Gastrocnemius medialis (tissue), 4 donors: Measurements from ENCODE around the gene CBX1. TPM values are rescaled to one million over a fixed set of nuclear protein-coding genes. Genes with fewer than 3 reads are reported as not detected.
A peak's percentile ranks its signal among the peaks of the same experiment; 100 is the strongest.

Experiments
- ATAC-seq, 2 donors: fragments of 150-250 bp; one replicate each; pipeline ENCODE4 v1.9.1; 2016
- DNase-seq, 2 donors: peaks; one replicate each; pipeline ENCODE4 v3.0.0-alpha.2; 2019
- H3K27ac ChIP-seq, 4 donors: fragments of 200-600 bp; sonication (generic); 1 replicate in 1 of 4; 2 replicates in 3 of 4; pipeline ENCODE4 v1.5.1; 2016 to 2018; ENCODE audit warnings: mild to moderate bottlenecking in 2 of 4, moderate library complexity in 1 of 4
- H3K27me3 ChIP-seq, 3 donors: fragments of 200-600 bp; sonication (generic) in 2 of 3; 1 replicate in 1 of 3; 2 replicates in 2 of 3; pipeline versions ENCODE4 v1.5.1 to v1.6.0; 2016 to 2019; ENCODE audit warnings: mild to moderate bottlenecking in 1 of 3, moderate library complexity in 1 of 3
- H3K36me3 ChIP-seq, 2 donors: fragments of 200-600 bp; sonication (generic) in 1 of 2; one replicate each; pipeline ENCODE4 v1.5.1; 2017 to 2018
- H3K4me1 ChIP-seq, 2 donors: fragments of 200-600 bp; sonication (generic) in 1 of 2; one replicate each; pipeline ENCODE4 v1.5.1; 2016 to 2017; ENCODE audit warnings: mild to moderate bottlenecking in 2 of 2
- H3K4me3 ChIP-seq, 4 donors: fragments of 200-600 bp; sonication (generic) in 3 of 4; 1 replicate in 1 of 4; 2 replicates in 3 of 4; pipeline ENCODE4 v1.5.1; 2016 to 2019; ENCODE audit warnings: mild to moderate bottlenecking in 2 of 4
- H3K9me3 ChIP-seq, 3 donors: fragments of 200-600 bp; sonication (generic) in 2 of 3; 1 replicate in 1 of 3; 2 replicates in 2 of 3; pipeline ENCODE4 v1.5.1; 2016 to 2019
- CTCF ChIP-seq, 5 experiments: fragments of 450-650 bp in 3 of 5; fragments of 200-600 bp in 2 of 5; sonication (generic) in 2 of 5; IDR thresholded peaks in 4 of 5; conservative IDR thresholded peaks in 1 of 5; 1 replicate in 4 of 5; 2 replicates in 1 of 5; pipeline ENCODE4 v1.5.1; 2016 to 2019; ENCODE audit warnings: antibody characterized with exemption in 5 of 5, mild to moderate bottlenecking in 3 of 5, moderate library complexity in 3 of 5
- POLR2A ChIP-seq, 2 donors: fragments of 450-650 bp; IDR thresholded peaks; one replicate each; pipeline ENCODE4 v1.6.1; 2017; ENCODE audit warnings: antibody characterized with exemption in 2 of 2, mild to moderate bottlenecking in 2 of 2, moderate library complexity in 2 of 2
- in situ Hi-C, 4 donors: fragments of 200-750 bp; cut with MboI; loops; one replicate each; pipeline versions ENCODE4 v1.15.0 to v1.8.0; 2017; ENCODE audit warnings: low sequenced_read_pairs in 4 of 4
- intact Hi-C: fragments of 100-400 bp; cut with DNase I; formaldehyde crosslinking; loops from one replicate; pipeline ENCODE4 v1.15.1; 2023; ENCODE audit warnings: low total_unique reads
- total RNA-seq, 4 donors: library from RNA; depleted of rRNA; stranded (reverse); fragments of >200 nt; gene quantifications; one replicate each; pipeline versions ENCODE4 v1.1.0 to v1.2.3, GENCODE V29; 2016

Gene CBX1
- total RNA-seq, 4 donors from 2014 or later: 26.0 to 34.1 (median 27.7) TPM

GRCh38 chr17:48110761-48111160, 9.5 kb upstream of the CBX1 start:
- in situ Hi-C loops: no loop called here
- Histone ChIP-seq H3K4me1 (peaks cover 14 to 18% of the 10 kb centered on the region in 2 donors), H3K27ac (no peak overlapping the region), H3K36me3 (peaks cover 0 to 27% of the 10 kb centered on the region in 2 donors), H3K27me3 (no peaks in the 10 kb centered on the region), H3K9me3 (no peaks in the 10 kb centered on the region), H3K4me3 (no peak overlapping the region)
- TF ChIP-seq POLR2A (IDR thresholded peaks at IDR 0.05) (no peak), CTCF (IDR thresholded peaks at IDR 0.05 in 4 of 5, conservative IDR thresholded peaks at IDR 0.05 in 1 of 5) (no peak)
- ATAC-seq: no peak
- intact Hi-C loops: no loop called here
- DNase-seq: no peak

- H3K9me3 ChIP-seq: no peaks in the 10 kb centered on the region
- no peaks in the 10 kb centered on the region for H3K36me3 ChIP-seq
- in situ Hi-C loops: no loop called here
- DNase-seq (peak; percentile 81 to 87), ATAC-seq (peak; percentile 95 to 97)
- peak within 1 kb of the TSS; percentile 64 to 99 (median 94) for H3K4me3 ChIP-seq
- intact Hi-C loops: loop anchor here (1.0 to 5.0 kb wide), 3 partner anchors 23 to 210 kb away; partner anchors contain the start of gene SP2
- TF ChIP-seq POLR2A (IDR thresholded peaks at IDR 0.05) (peak; percentile 67 to 70), CTCF (IDR thresholded peaks at IDR 0.05 in 4 of 5, conservative IDR thresholded peaks at IDR 0.05 in 1 of 5) (peak in 2 of 5 experiments; percentile 8 to 22)
- H3K27me3 ChIP-seq: no peaks in the 10 kb centered on the region
- peak within 1 kb of the TSS; percentile 92 to 100 (median 98) for H3K27ac ChIP-seq
- H3K4me1 ChIP-seq: peaks cover 14 to 18% of the 10 kb centered on the region in 2 donors
These were observed 6.1 kb upstream of the CBX1 start, which contains the start of gene SNX11 for GRCh38 chr17:48107137-48108055. SNX11 (plus strand) TSS chr17:48107766; CDS start chr17:48112044, 4,278 bp downstream.

GRCh38 chr17:48106802-48107136, 5.5 kb upstream of the CBX1 start:
- H3K4me1 ChIP-seq: peaks cover 14 to 20% of the 10 kb centered on the region in 2 donors
- peak overlapping the region; percentile 92 to 100 (median 98) for H3K27ac ChIP-seq
- H3K27me3 ChIP-seq: no peaks in the 10 kb centered on the region
- H3K36me3 ChIP-seq: no peaks in the 10 kb centered on the region
- in situ Hi-C loops (no loop called here), intact Hi-C loops (loop anchor here (1.0 to 5.0 kb wide), 2 partner anchors 81 to 209 kb away; partner anchors contain the start of gene SP2)
- H3K4me3 ChIP-seq: peak overlapping the region; percentile 64 to 99 (median 94)
- TF ChIP-seq POLR2A (IDR thresholded peaks at IDR 0.05) (no peak), CTCF (IDR thresholded peaks at IDR 0.05 in 4 of 5, conservative IDR thresholded peaks at IDR 0.05 in 1 of 5) (no peak)
- ATAC-seq (no peak), DNase-seq (no peak)
- no peaks in the 10 kb centered on the region for H3K9me3 ChIP-seq

DNA sequence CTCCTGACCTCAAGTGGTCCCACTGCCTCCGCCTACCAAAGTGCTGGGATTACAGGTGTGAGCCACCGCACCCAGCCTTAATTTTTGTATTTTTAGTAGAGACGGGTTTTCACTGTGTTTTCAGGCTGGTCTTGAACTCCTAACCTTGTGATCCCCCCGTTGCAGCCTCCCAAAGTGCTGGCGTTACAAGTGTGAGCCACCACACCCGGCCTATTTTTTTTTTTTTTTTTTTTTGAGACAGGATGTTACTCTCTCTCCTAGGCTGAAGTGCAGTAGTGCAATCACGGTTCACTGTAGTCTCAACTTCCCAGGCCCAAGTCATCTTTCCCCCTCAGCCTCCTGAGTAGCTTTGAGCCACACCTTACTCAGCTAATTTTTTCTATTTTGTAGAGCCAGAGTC, 3.2 kb upstream of the CBX1 start:
- peaks cover 20 to 30% of the 10 kb centered on the region in 2 donors for H3K4me1 ChIP-seq
- H3K4me3 ChIP-seq: no peak overlapping the region
- in situ Hi-C loops (no loop called here), intact Hi-C loops (no loop called here)
- DNase-seq (no peak), ATAC-seq (no peak)
- no peak for TF ChIP-seq CTCF (IDR thresholded peaks at IDR 0.05 in 4 of 5, conservative IDR thresholded peaks at IDR 0.05 in 1 of 5)
- no peak for TF ChIP-seq POLR2A (IDR thresholded peaks at IDR 0.05)
- no peak overlapping the region for H3K27ac ChIP-seq
- no peaks in the 10 kb centered on the region for H3K27me3 ChIP-seq
- H3K9me3 ChIP-seq: no peaks in the 10 kb centered on the region
- H3K36me3 ChIP-seq: no peaks in the 10 kb centered on the region
